NCI-H774 (cell line): ENCODE data around the gene PCSK6.

Experiments
- DNase-seq: peaks from one replicate; lab custom pipeline; 2025; lab: John Stamatoyannopoulos, UW

The PCSK6 gene

DNA sequence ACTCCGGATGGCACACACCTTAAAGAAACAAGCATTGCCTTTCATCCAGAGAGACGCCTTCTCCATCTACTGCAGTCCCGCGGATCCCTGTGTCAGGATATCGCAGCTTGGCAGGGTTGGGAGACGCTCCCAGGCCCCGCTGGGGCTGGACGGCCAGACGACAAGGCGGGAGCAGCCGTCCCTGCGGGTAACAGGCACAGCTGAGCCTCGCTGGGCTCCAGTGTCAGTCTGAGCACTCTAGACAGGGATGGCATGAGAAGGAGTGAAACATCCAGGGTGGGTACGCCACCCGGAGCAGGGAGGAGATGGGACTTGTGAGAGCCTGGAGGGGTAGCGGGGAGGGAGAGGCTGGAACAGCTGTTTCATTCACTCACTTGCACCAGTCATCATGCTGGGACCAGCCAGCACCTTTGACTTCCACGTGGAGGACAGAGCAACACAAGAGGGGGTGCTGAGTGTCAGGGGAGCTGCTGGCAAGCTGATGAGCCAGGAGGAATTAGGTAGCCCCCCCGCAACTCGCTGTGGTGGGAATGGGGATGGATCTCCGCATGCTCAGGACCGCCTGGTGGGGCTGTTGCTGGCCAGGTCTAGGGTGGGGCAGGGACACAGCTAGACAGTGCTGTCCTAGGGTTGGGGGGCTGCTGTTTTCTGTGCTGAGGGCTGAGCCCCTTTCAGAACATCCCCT lies 162.9 kb downstream of the PCSK6 start:
- DNase-seq, result no peak

DNA sequence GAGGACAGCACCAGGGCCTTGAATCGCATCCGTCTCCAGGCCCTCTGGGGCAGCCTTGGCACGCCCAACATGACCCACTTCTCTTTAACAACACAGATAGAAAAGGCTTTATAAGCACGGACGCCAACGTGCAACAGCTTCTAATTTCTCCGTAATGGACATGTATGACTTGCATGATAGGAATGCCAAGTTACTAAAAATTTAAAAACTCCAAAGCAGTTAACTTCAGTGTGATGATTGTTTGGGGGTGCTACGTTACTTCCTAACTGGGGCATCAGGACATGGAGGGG lies 163.5 kb downstream of the PCSK6 start:
- no peak for DNase-seq

DNA sequence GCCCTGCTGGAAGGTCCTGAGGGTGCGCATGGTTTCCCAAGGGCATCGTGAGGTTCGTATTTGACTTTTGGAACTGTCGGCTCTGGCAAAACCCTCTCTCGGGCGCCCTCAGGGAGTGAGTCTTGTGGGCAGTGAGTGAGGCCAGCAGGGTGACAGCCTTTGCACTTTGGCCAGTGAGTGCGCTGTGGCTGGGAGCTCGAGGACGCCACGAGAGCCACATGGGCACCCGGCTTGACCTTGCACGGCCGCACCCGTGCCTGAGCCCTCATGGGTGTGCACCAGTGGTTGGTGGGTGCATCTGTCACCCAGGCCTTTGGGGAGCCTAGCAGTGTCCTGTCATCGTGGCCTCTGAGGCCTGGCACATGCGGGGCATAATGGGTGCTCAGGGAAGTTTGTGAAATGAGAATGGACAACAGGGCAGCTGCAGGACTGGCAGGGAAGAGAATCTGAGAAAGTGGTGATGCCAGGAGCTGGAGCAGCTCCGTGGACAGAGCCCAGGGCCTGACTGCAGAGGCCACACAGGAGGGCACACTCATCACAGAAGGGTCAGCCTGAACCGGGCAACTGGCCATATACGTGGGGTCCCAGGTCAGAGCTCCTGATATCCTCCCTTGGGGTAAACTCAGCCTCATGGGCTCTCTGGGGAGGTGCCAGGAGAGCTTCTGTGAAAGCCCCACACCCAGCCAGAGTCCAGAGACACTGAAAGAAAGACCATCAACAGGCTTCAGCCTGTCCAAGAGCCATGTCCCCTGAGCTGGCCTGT lies 164.1 kb downstream of the PCSK6 start:
- DNase-seq, result no peak

DNA sequence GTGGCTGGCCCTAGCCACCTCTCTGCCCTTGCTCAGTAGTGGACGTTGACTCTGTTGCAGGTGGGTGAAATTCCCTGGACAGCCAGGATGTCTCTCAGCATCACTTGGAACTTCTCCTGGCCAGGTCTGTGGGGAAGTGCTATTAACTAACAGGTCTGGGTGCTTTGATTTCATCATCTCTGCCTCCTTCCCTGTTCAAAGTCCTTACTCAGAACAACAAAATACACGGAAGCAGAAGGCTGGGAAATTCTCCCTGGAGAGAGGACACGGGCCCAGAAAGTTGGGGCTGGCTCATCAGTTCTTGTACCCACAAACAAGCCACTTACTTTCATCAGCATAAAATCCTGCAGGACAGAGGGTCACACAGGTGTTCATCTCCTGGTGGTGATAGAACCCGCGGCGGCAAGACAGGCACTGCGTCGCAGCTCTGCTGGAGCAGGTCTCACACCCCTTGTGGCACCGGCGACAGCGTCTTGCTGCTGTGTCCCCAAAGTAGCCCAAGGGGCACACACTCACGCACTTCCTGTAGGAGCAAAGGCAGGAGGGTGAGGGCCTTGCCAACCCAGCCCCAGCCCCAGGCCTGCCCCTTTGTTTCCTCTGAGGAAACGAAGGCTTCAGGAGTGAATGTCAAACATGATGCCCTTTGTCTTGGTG lies 164.9 kb downstream of the PCSK6 start:
- no peak for DNase-seq

DNA sequence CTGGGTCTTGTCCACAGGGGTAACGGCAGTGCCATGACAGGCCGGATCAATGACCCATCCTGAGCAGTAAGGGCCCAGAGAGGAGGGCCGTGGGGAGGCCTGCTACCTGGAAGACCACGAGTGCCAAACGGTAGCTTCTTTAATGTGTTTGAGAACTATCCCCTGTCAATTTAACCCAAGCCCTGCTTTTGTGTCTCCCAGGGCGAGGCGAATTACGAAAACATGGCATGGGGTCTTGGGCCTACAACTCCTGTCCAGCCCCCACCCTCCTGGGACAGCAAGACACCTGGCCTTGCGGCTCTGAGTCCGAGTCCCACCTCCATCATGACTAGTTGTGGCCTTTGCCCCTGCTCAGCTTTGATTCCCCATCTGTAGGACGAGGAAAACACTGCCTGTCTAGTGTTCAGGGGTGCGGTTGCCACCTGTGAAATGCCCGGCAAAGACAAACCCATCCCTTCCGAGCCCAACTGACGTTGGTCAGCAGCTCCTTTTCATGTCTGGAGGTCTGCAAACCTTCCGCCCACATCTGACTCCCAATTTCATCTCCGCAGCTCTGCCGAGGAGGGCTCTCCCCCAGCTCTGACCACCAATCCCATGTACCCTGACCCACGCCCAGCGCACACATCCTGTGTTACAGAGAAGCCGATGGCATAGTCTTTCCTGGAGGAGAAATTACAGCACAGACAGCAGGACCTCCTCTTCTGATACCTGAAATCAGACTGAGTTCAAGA lies 165.5 kb downstream of the PCSK6 start:
- DNase-seq, result no peak

DNA sequence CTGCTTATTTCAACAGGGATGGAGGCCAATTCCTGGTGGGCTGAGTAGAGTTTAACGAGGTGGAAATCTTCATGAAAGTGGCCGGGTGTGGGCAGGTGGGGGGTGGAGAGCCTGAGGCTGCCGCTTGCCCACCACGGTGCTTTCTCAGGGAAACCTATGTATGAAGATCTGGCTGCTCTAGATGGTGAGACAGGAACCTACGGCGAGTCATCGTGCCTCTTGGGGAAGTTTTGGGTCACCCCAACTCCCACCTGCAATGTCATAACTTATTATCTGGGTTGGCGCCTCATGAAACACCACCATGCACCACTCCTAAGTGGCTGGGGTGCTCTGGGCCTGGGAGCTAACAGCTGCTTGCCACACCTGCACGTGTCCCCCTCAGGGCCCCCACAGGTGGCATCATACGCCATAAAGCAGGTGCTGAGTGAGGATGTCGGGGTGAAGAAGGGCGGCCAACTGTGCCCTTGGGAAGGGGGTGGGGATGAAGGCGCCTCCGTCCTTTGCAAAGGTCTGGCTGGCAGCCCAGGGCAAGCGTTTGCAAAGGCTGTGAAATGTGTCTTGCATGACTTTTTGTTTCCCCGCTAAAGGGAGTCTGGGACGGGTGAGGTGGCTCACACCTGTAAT lies 166.5 kb downstream of the PCSK6 start:
- no peak for DNase-seq

DNA sequence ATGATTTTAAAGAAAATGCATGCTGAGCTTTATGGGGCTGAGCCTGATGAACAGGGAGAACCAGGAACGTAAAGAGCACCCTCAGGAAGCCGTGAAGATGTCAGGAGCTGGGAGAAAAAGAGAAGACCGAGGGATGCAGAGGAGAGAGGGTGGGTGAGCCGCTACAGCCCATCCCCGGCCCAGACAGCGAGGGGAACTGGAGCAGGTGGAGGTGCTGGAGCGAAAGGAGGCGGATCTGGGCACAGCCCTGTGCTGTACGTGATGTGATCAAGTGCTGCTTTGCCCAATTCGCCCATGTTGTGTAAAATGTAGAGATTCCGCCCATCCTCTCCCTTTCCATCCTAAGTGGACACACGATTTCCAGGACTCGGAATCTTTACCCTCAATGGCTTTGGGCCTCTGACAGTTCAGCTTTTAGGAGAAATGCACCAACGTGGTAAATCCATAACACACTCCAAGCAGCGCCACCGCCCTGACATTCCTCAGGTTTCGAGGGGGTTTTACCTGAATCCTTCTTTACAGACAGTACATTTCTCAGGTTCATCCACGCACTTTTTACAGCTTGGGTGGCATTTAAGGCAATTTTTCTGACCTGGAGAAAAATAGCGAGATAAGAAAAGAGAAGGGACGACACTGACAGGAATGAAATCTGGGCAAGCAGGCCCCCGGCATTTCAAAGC lies 167.4 kb downstream of the PCSK6 start:
- no peak for DNase-seq

DNA sequence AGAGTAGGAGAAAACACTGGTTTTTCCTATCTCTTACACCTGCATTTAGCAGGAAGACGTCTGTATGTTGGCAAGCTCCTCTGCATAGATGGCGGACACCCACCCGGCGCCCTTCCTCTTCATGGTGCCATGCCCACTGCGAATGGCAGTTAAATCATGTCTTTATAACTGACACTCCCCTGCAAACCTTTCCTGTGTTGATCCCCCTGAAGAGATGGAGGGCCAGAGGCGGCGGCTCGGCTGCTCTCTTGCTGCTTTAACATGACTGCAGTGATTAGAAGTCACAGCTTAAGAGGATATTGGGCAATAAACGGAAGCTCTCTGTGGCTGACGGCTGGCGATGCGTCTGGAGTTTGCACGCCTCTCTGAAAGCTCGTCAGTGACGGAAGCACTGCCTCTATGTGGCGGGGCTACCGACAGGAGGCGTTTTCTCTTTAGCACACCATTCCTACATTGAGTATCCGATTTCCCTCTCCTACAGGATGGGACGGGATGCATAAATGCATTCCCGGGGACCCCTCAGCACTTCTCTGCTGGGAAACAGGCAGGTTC lies 168.9 kb downstream of the PCSK6 start:
- peak; percentile 29 for DNase-seq

DNA sequence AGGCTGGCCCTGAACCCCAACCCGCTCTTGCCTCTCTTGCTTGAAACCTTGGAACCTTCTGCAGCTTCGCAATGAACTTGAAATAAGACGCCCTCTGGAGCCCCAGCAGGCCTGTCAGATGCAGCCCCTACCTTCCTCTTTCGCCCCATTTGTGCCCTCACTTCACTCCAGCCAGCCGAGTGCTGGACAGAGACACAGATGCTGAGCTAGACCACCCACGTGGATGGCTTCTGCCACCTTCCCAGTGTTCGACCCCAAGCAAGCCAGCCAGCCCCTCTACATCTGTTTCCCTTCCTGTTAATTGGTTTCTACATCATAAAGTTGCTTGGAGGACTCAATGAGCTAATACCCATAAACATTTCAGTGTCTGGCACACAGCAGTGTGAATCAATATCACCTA lies 170.7 kb downstream of the PCSK6 start:
- DNase-seq, result no peak

DNA sequence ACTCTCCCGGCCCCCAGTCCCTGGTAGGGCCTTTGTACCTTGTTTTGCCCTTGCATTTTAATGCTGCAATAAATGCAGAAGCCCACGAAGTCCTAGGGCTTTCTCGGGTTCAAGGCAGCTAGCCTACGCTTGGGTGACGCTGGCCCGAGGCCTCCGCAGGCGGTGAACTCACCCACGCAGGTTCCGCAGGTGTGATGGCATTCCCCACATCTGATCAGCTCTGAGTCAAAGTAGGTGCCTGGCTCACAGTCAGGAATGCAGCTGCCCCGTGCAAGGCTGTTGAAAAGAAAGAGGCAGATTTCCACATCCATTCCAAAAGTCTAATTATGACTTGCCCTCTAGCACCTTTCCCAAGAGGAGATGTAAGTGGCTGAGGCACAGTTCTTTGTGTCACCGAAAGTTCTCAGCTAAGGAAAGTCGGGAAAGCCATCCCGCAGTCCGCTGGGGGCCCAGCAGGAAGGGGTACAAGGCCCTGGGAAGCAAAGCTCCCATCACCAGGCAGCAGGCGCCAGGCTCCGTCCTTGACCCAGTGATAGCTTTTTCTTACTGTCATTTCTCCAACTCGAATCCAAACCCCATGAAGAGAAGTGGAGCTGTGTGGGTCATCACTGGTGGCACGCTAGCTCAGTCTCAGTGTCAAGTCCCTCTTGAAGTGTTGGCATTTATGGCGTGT lies 171.2 kb downstream of the PCSK6 start:
- no peak for DNase-seq

DNA sequence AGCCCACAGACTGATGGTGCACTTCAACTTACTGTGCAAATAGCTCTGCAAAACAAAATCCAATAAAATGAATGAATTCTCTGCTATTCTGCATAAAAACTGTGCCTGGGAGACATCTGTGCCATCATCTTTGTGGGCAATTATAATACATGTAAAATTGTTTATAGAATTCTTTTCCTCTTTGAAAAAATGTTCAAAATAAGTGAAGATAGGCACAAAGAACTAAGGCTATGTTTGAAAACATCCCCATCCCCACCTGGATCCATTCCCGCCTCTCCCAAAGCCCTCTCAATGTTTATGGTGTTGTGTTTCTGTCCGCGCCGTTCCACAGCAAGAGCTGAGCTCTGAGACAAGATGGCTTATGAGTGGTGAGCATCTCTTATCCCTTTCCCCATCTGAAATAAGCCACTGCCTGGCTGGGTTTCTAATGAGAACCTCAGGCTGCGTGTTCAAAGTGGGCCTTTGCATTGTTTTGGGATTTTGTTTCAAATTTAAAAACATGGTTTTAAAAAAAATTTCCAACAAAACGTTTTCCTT lies 172.1 kb downstream of the PCSK6 start:
- no peak for DNase-seq

DNA sequence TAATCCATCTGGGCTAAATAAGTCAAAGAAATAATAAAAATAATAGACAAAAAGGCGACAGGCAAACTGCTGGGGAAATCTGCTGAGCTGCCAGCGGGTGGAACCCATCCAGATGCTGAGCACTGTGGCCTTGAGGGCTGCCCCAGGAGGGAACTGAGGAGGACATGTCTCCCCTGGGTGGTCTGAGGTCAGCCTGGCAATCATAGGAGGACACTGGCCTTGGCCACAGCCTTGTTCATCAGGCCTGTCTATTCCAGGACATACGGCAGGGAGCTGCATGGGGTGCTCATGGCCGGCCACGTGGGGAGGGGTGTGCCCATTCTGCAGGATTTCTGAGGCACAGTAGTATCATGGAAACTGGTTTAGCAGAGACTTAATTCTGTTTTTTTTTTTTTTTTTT lies 173.0 kb downstream of the PCSK6 start:
- no peak for DNase-seq

DNA sequence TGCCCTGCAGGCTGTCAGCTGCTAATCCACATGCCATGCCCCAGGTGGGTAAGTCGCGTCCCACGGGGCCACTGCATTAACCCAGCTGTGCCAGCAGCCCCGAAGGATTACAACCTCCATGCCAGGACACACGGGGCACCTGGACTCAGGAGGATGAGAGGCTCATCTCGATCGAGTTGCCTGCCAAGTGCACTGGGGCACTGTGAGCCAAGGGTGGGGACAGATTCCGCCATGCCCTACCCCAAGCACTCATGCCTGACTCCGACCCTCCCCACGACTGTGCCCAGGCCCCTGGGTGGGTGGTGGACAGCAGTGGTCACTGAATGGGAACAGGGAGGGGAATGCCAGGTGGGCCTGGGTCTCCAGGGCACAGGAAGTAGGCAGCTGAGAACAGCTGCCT lies 173.8 kb downstream of the PCSK6 start:
- no peak for DNase-seq

DNA sequence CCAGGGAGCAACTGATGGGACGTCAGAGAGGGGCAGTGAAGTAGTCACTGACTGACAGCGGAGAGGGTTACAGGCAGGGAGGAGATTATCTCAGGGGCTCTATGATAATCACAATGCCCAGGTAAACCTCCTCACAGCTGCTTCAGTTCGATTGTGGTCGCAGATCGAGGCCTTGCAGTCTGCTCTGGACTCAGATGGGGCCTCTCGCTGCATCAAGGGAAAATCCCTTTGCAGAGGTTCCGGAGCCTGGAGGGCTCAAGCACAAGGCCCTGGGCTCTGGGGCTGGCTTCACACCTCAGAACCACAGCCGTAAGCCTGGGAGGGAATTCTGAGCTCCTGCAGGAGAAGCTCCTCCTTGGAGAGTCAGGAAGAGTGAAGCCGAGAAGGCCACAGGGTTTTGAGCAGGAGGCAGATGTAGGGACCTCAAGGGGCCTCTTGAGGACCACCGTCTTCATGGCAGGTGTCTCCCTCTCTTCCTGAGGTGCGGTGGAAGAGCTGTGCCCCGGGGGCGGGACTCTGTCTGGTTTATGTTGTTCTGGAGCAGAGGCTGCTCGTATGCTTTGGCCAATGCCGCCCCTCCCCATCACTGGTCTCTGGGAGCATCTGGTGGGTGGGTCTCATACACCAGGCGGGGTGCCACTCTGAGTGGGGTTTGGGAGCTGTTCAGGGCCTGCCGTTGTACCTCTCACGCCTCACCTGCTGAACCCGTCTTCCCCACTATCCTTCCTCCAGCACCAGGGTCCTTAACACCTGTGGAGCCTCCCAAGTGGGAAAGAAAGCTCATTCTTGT lies 175.0 kb downstream of the PCSK6 start:
- DNase-seq, result no peak

DNA sequence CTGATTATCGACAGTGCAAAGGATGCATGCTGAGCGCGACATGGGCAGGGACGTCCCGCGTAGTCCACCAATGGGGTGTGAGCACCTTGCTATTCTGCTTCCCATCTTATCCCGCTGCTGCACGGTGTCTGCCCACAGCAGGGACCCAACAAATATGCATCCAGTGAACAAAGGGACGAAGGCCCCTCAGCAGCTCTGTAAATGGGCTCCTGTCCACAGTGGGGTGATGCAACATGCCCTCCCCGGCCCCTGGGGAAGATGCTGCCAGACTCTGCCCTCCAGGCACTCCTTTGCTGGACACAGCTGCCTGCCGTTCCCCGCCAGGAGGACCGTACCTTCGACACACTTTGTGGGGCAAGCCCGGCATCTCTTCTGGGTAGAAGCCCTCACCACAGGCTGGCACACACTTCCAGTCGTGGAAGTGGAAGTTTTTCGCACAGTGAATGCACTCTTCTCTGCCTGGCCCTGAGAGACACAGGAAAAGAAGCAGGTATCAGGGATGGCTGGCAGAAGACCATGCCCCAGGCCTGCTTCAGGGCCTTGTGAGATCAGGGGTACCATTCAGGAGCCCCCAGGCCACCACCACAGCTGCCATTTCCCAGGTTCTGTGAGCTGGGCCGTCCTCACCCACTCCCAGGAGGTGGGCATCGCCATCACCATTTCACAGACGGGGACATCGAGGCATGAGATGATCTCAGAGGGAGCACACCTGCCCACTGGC lies 176.3 kb downstream of the PCSK6 start:
- no peak for DNase-seq

DNA sequence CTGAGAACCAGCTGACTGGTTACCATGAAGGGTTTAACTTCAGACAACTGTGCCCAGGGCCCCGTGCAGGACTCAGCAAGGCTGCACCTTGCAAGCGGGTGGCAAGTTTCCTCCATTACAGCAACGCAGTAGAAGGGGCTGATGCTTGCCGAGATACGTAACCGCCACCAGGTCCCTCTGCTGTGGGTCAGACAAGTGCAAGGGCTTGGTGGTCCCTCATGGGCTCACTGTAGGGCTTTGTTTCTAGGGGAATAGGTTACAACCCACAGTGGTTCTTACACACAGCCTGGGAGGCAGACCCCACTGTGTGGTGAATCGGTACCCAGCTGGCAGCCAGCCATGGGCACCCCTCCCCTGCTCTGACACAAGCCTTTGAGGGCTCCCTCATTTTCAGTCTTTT lies 179.0 kb downstream of the PCSK6 start:
- DNase-seq, result no peak

DNA sequence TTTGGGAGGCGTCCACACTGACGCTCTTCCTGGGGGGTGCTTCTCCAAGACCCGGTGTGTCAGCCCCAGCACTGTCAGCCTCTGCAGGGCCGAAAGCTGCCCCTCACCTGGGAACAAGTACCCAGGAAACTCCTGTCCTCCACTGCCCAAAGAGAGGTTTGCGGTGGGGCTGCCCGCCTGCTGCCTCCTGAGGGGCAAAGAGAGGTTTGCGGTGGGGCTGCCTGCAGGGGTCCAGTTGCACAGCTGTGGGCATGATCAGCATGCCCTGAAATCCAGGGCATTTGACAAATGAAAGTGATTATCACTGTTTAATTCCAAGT lies 179.4 kb downstream of the PCSK6 start:
- no peak for DNase-seq

DNA sequence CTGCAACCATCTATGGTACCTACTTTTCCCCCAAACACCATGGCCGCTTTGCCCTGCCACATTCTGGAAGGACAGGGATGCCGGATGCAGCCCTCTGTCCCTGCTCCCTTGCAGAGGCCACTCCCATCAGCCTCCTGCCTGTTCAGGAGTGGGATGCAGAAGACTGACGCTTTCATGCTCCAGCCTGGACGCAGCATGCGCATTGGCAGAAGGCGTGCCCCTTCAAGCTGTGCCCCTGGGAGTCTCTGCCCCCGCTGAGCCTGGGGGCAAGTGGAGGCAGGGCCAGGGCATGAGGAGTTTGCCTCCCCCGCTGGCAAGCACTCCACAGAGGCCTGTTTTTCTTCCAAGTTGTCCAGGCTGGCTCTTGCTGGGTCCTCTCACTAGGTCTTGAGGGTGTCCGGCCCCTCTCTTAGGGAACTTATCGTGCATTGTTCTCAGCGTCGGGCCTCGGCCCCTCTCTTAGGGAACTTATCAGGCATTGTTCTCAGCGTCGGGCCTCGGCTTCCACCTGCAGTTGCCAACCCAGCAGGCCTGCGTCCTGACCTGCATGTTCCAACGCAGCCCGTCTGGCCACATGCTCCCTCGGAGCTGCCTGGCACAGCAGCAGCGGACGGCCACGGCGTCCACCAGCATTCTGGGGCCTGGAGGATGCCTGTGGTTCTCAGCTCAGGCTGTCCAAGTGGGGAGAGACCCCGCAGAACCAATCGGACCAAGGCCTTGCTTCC lies 179.9 kb downstream of the PCSK6 start:
- no peak for DNase-seq
